HG02870 (cell line): ENCODE results near the gene MPP7.
A peak's percentile ranks its signal among the peaks of the same experiment; 100 is the strongest.
"Not testable (repeated sequence)": the region's sequence is repeated elsewhere in the genome, so short reads cannot be mapped to it uniquely, and the experiment has no call there.

ENCODE experiments used
- ATAC-seq: cut with Tn5 transposase; IDR thresholded peaks from one replicate; pipeline ENCODE4 v1.9.1; 2021; ENCODE audit warnings: mild to moderate bottlenecking, moderate library complexity; ENCODE audit not compliant: unreplicated experiment

MPP7 gene

GRCh38 chr10:28302638-28303488 lies at the start of gene MPP7:
Gene MPP7, minus strand, starts transcription at chr10:28303064. Its CDS starts 64,460 bp downstream, at chr10:28238604.
- peak; percentile 100 for ATAC-seq

GRCh38 chr10:28349892-28350291 lies 47.0 kb upstream of the MPP7 start:
- ATAC-seq = no peak

GRCh38 chr10:28343987-28344895 lies 41.4 kb upstream of the MPP7 start:
- no peak for ATAC-seq

DNA sequence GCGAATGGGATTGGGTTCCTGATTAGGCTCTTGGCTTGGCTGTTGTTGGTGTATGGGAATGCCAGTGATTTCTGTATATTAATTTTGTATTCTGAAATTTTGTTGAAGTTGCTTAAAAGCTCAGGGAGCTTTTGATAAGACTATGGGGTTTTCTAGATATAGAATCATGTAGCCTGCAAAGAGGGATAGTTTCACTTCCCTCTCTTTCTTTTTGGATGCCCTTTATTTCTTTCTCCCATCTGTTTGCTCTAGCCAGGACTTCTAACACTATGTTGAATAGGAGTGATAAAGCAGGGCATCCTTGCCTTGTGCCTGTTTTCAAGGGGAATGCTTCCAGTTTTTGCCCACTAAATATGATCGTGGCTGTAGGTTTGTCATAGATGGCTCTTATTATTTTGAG lies 40.4 kb upstream of the MPP7 start:
- ATAC-seq = no peak

DNA sequence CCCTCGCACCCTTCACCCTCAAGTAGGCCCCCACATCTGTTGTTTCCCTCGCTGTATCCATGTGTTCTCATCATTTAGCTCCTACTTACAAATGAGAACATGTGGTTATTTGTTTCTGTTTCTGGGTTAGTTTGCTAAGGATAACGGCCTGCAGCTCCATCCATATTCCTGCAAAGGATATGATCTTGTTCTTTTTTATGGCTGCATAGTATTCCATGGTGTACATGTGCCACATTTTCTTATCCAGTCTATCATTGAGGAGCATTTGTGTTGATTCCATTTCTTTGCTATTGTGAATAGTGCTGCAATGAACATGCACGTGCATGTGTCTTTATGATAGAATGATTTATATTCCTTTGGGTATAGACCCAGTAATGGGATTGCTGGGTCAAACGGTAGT lies 38.8 kb upstream of the MPP7 start:
- ATAC-seq = not testable (repeated sequence)

- ATAC-seq = no peak
These were observed 29.9 kb upstream of the MPP7 start for GRCh38 chr10:28332726-28333125.

DNA sequence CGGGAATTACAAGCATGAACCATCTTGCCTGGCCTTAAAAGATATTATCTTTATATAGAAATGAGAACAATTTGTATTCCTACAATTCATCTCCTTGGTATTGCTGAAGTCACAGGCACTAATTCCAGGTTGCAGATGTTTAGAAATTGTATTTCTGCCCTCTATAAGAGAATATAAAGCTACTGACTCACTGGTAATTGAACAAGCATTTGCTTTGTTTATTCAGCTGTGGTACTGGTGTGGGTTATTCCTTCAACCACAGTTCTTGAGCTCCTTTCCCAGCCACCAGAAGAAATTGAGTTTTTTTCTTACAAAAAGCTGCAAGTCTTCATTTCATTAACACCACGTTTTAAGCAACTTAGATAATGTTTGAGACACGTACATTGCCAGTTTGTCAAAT lies 29.0 kb upstream of the MPP7 start:
- ATAC-seq = no peak

DNA sequence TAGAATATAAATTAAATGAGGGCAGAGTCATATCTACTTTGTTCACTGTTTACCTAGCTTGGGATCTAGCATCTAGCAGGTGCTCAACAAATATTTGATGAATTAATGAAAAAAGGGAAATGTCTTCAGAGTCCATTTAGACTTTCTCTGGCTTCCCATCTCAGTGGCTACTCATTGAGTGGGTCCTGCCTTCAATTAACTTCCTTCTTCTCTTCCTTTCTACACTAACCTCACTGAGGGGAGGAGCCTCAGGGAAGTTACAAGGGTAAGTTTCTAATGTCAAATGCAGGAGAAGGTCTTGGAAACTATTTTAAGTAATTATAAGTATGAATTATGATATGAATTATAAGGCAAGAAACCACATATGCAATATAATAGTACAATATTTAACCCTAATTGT lies 28.2 kb upstream of the MPP7 start:
- no peak for ATAC-seq

GRCh38 chr10:28328346-28328745 lies 25.5 kb upstream of the MPP7 start:
- no peak for ATAC-seq

DNA sequence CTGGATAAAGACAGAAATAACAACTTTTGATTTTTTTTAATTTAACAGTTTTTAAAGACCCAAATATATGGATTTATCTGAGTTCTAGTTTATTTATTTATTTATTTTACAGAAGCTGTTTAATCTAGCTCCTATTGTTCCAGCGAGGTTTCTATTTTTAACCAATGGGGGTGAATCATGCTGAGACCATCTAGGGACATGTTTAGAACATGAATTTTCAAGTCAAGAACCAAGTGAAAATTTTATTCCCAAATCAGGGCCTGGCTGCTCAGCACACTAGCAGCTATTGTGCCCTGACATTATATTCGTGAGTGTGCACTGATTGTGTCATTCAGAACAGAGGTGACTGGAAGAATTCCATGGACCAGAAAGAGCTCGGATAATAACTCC lies 24.6 kb upstream of the MPP7 start:
- ATAC-seq = no peak

DNA sequence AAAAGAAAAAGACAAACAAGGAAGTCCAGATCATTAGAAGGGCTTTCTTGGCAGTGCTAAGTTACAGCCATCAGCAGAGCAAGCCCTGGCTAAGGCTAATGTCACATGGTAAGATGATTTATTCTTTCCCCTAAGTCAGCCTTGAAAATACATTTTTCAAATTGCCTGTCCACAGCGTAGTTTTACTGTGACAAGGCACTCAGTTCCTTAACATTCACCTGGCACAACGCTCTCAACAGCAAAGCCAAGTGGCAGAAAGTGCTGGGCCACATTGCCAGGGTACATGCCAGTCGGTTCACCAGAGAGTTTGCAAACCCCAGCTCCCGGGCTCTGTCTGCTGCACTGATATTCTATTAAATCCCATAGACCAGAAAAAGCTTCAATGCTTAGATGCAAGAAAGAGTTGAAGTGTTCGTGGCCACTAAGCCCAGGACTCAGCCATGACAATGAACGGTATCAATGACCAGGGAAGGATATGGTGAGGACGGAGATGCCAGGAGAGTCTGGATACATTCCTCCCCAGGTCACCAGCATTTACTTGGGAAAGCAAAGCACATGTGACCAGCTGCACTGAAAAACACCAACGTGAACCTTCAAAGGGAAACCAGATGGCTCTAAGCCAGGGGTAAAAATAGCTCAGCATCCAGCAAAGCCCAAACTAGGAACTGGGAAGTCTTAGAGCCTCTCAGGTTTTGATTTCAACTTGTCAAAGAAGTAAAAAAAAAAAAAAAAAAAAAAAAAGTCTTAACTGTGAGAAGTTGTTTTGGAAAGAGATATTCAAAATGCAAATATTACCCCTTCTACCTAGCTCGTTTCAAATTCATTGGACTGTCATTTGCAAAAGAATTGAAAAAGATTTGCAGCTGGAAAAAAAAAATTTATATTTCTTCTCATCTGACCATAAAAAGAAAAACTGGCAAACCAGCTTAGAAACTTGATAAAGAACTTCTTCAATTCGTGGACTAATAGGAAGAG lies 23.9 kb upstream of the MPP7 start:
- ATAC-seq = no peak

GRCh38 chr10:28320799-28321198 lies 17.9 kb upstream of the MPP7 start:
- ATAC-seq = no peak

GRCh38 chr10:28320090-28320489 lies 17.2 kb upstream of the MPP7 start:
- ATAC-seq = no peak

- not testable (repeated sequence) for ATAC-seq
These were observed 16.2 kb upstream of the MPP7 start for GRCh38 chr10:28319061-28319460.

DNA sequence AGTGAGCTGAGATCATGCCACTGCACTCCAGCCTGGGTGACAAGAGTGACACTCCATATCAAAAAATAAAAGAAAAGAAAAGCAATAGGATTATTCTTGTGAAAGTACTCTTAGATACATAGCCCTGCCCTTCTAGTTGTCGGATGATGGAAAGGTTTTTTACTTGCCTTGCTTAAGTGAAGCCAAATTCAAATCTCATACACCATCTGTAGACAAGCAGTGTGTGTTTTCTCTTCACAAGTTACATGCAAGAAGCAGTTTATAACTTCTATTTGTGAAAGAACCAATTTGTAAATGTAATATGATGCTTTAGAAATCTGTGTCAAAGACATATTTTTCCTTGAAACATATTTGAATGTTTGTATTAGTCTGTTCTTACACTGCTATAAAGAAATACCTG lies 15.8 kb upstream of the MPP7 start:
- no peak for ATAC-seq

- ATAC-seq = no peak
These were observed 14.9 kb upstream of the MPP7 start for GRCh38 chr10:28317760-28318159.

DNA sequence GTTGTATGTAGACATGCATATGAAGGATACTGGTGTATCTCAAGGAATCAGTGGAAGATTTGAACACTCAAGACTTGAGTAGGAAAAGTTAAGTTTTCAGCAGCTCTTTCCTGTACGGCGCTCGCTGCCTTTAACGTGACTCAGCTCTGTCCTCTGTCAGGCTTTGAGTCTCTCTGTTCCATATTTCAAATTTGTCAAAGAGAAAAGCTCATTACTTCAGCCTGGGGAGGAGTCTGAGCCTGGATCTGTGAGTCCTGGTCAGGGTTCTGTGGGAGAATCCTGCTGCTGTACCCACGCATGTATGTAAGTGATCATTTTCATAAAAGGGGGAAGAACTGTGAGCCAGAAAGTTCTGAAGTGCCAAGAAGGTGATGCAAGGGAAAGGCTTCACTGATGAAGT lies 13.8 kb upstream of the MPP7 start:
- no peak for ATAC-seq

- no peak for ATAC-seq
These were observed 12.3 kb upstream of the MPP7 start for GRCh38 chr10:28315140-28315539.

- ATAC-seq = no peak
These were observed 11.3 kb upstream of the MPP7 start for GRCh38 chr10:28314211-28314610.

DNA sequence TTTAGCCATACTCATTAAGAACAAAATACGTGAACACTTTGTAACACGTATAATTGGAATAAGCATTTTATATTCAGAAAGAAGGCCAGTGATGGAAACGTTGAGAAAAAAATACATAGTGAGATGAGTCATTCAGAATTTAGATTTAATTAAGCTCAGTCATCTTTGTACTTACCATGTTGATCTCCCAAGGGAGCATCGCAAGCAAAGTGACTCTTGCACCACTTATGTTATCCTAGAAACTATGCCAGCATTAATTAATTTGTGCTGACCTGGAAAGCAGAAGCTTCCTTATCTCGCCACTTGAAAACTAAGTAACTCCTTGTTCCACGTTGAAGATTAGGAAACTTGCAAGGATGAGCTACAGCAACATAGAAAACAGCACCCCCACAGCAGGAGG lies 9.7 kb upstream of the MPP7 start:
- no peak for ATAC-seq

DNA sequence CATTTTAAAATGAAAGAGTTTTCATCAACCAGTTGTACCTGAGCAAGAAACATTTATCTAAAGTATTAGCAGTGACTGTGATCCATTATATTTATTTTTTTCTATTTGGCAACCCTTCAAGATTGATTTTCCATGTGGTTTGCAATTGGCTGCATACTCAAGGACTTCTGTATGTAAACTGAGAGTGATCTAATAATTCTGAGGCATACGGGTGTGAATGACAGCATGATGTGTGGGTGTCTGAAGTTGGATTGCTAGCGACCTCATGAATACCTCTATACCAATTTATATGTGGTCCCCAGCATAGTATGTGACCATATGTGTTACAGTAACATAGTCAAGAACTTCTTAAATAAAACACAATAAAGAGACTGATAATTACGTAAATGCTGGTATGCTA lies 8.2 kb upstream of the MPP7 start:
- no peak for ATAC-seq
